ENCODE results near the gene GLB1L. TPM values are rescaled to one million over a fixed set of nuclear protein-coding genes. Genes with fewer than 3 reads are reported as not detected.

GLB1L gene
- polyA plus RNA-seq, 1 experiment = 9.5 TPM

DNA sequence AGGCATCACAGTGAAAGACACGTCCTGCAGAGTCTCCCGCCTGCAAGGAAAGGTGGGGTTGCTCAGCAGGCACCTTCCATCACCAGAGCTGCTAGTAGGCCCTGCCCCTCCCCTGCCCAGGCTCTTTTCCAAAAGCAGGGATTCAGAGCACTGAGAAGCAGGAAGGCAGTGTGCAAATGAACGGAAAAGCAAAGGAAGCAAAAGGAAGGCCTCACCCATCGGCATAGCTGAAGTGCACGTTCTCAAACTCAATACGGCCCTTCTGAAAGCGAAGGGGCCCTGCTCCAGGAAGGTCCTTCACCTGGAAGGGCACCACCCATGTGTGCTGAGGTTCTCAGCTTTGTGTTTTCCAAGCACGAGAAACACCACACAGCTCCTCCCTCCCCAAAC, 32.2 kb downstream of the GLB1L start:
- peaks cover 22% of the 10 kb centered on the region for H3K36me3 ChIP-seq (ENCODE audit: control insufficient read depth, insufficient read depth, low read length)
- no peak for DNase-seq (ENCODE audit: low read depth)
- H3K4me3 ChIP-seq (ENCODE audit: low read depth, low read length) = no peak overlapping the region
- POLR2A ChIA-PET = no interaction called here
- CTCF ChIA-PET = interaction anchor here (1.5 kb wide), 1 partner anchor 82 kb away, joined by 3 read pairs; no protein-coding TSS in a partner anchor
- TF ChIP-seq, protein P1, sequence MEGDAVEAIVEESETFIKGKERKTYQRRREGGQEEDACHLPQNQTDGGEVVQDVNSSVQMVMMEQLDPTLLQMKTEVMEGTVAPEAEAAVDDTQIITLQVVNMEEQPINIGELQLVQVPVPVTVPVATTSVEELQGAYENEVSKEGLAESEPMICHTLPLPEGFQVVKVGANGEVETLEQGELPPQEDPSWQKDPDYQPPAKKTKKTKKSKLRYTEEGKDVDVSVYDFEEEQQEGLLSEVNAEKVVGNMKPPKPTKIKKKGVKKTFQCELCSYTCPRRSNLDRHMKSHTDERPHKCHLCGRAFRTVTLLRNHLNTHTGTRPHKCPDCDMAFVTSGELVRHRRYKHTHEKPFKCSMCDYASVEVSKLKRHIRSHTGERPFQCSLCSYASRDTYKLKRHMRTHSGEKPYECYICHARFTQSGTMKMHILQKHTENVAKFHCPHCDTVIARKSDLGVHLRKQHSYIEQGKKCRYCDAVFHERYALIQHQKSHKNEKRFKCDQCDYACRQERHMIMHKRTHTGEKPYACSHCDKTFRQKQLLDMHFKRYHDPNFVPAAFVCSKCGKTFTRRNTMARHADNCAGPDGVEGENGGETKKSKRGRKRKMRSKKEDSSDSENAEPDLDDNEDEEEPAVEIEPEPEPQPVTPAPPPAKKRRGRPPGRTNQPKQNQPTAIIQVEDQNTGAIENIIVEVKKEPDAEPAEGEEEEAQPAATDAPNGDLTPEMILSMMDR (IDR thresholded peaks at IDR 0.05; ENCODE audit: insufficient read depth, low read depth, low read length) = no peak
- H3K27me3 ChIP-seq (ENCODE audit: control insufficient read depth, insufficient read depth, low read length) = no peaks in the 10 kb centered on the region

DNA sequence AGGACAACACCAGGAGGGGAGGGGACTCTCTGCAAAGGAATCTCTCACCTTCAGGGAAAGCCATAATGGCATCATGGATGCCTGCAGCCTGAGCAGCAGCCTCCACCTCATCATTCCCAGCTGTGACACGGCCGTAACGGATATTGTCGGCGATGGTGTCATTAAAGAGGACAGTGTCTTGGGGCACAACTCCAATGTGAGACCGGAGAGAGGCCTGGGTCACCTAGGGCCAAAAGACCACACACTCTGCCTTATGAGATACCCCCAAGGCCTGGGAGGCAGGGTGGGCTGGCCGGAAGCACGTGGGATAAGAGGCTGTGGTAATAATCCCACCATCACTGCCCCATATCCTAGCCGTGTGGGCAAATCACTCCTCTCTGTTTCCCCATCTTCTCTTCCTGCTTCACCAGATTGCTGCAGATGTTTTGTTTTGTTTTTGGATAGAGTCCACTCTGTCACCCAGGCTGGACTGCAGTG, 34.3 kb downstream of the GLB1L start:
- ChIA-PET CTCF (interaction anchor here (0.6 to 2.6 kb wide), 5 partner anchors 31 to 90 kb away, joined by 3 to 13 read pairs (median 4); partner anchors contain the start of gene NHEJ1), POLR2A (no interaction called here)
- H3K36me3 ChIP-seq (ENCODE audit: control insufficient read depth, insufficient read depth, low read length) = peaks cover 22% of the 10 kb centered on the region
- DNase-seq (ENCODE audit: low read depth) = no peak
- H3K27me3 ChIP-seq (ENCODE audit: control insufficient read depth, insufficient read depth, low read length) = no peaks in the 10 kb centered on the region
- H3K4me3 ChIP-seq (ENCODE audit: low read depth, low read length) = no peak overlapping the region
- TF ChIP-seq, protein P1 (IDR thresholded peaks at IDR 0.05; ENCODE audit: insufficient read depth, low read depth, low read length) = no peak

GRCh38 chr2:219210196-219210885, 34.9 kb downstream of the GLB1L start:
- Histone ChIP-seq H3K36me3 (ENCODE audit: control insufficient read depth, insufficient read depth, low read length) (peaks cover 22% of the 10 kb centered on the region), H3K27me3 (ENCODE audit: control insufficient read depth, insufficient read depth, low read length) (no peaks in the 10 kb centered on the region), H3K4me3 (ENCODE audit: low read depth, low read length) (no peak overlapping the region)
- ChIA-PET POLR2A (no interaction called here), CTCF (interaction anchor here (0.9 to 3.6 kb wide), 5 partner anchors 30 to 85 kb away, joined by 3 to 15 read pairs (median 8); partner anchors contain the start of gene NHEJ1)
- TF ChIP-seq, protein P1 (IDR thresholded peaks at IDR 0.05; ENCODE audit: insufficient read depth, low read depth, low read length) = no peak
- no peak for DNase-seq (ENCODE audit: low read depth)

- H3K27me3 ChIP-seq (ENCODE audit: control insufficient read depth, insufficient read depth, low read length) = no peaks in the 10 kb centered on the region
- CTCF ChIA-PET = interaction anchor here (2.6 to 3.6 kb wide), 2 partner anchors 38 to 86 kb away, joined by 13 to 15 read pairs; no protein-coding TSS in a partner anchor
- peaks cover 19% of the 10 kb centered on the region for H3K36me3 ChIP-seq (ENCODE audit: control insufficient read depth, insufficient read depth, low read length)
- DNase-seq (ENCODE audit: low read depth) = no peak
- POLR2A ChIA-PET = no interaction called here
- H3K4me3 ChIP-seq (ENCODE audit: low read depth, low read length) = no peak overlapping the region
- TF ChIP-seq, protein P1 (IDR thresholded peaks at IDR 0.05; ENCODE audit: insufficient read depth, low read depth, low read length) = no peak
These were observed 35.7 kb downstream of the GLB1L start for GRCh38 chr2:219209236-219210195.
